Metanephros (tissue), 2 donors: ENCODE measurements around the gene ANKRD55. TPM values are rescaled to one million over a fixed set of nuclear protein-coding genes. Genes with fewer than 3 reads are reported as not detected.

ENCODE experiments used
- small RNA-seq: library from RNA; depleted of rRNA; stranded (forward); fragments of <200 nt; gene quantifications from one replicate; pipeline ENCODE3, GENCODE V24; 2014; ENCODE audit warnings: low replicate concordance
- total RNA-seq: library from RNA; depleted of rRNA; stranded (reverse); fragments of >200 nt; gene quantifications from one replicate; pipeline ENCODE4 v1.2.3, GENCODE V29; 2014

Gene ANKRD55
- total RNA-seq = 0.76 TPM

GRCh38 chr5:56233230-56233629, at the start of gene ANKRD55:
Gene ANKRD55, minus strand, starts transcription at chr5:56233330. Its CDS starts 417 bp downstream, at chr5:56232913.

Small RNA genes lying within 50 kb of the gene (small RNA-seq; reads per million reads assigned to genes)
- gene RNA5SP184 (not detected), gene RNA5SP185 (not detected), gene RNU6-299P (not detected)

Other genes with a start within 250 kb of the ANKRD55 start
- 139 TPM for gene IL6ST, start 238.4 kb downstream of the ANKRD55 start, total RNA-seq